Keratinocyte (primary cell): ENCODE measurements around the gene ITGB5.

Experiments
- CTCF ChIP-seq, 3 experiments: IDR thresholded peaks in 1 of 3; conservative IDR thresholded peaks in 1 of 3; optimal IDR thresholded peaks in 1 of 3; 2 replicates in 2 of 3; 3 replicates in 1 of 3; pipeline versions ENCODE3 to v1.5.1; 2011; ENCODE audit warnings: low read length in 3 of 3, mild to moderate bottlenecking in 3 of 3, moderate library complexity in 2 of 3, control low read depth in 1 of 3, inconsistent platforms in 1 of 3; ENCODE audit not compliant: insufficient read depth in 2 of 3; ENCODE audit errors: extremely low read depth in 1 of 3
- EZH2 ChIP-seq: IDR thresholded peaks from one replicate; pipeline ENCODE4 v1.6.1; 2012; ENCODE audit warnings: inconsistent platforms, mild to moderate bottlenecking, low read length, moderate library complexity

GRCh38 chr3:124826703-124827102 is 60.5 kb downstream of the ITGB5 start:
- no peak for TF ChIP-seq CTCF (optimal IDR thresholded peaks at IDR 0.05 in 1 of 3, IDR thresholded peaks at IDR 0.05 in 1 of 3, conservative IDR thresholded peaks at IDR 0.05 in 1 of 3; ENCODE audit: extremely low read depth in 1 of 3, insufficient read depth in 2 of 3, low read length in 3 of 3)
- TF ChIP-seq EZH2: no peak
